GM12878 (cell line): ENCODE data around the gene REEP6. TPM values are rescaled to one million over a fixed set of nuclear protein-coding genes. Genes with fewer than 3 reads are reported as not detected.
"Not testable (repeated sequence)": the region's sequence is repeated elsewhere in the genome, so short reads cannot be mapped to it uniquely, and the experiment has no call there.

ENCODE experiments used
- ATAC-seq: fragments of 200-7000 bp; cut with Tn5 transposase; 3 replicates; pipeline ENCODE4 v1.9.1; 2020; ENCODE audit warnings: mild to moderate bottlenecking, moderate library complexity
- BruUV-seq: library from RNA; stranded (reverse); fragments of 400-500 nt; replicated peaks from 2 replicates; lab custom pipeline; 2021; lab: Mats Ljungman, UMichigan
- CTCF ChIA-PET: fragments of 300-600 bp; sonication (Branson Sonifier 250); formaldehyde crosslinking; extraction: SDS; loops from one replicate; lab custom pipeline; 2021; ENCODE audit warnings: inconsistent platforms; lab: Yijun Ruan, JAX
- POLR2A ChIA-PET: fragments of 350-600 bp; formaldehyde crosslinking; extraction: SDS; loops from one replicate; lab custom pipeline; 2021; ENCODE audit warnings: inconsistent platforms; lab: Charles Lee
- RAD21 ChIA-PET: fragments of 300-600 bp; sonication (Branson Sonifier 250); formaldehyde crosslinking; loops from one replicate; lab custom pipeline; 2023; ENCODE audit warnings: antibody characterized with exemption; ENCODE audit not compliant: unreplicated experiment; lab: Charles Lee
- SMC1A ChIA-PET: fragments of 300-600 bp; sonication (Branson Sonifier 250); formaldehyde crosslinking; loops from one replicate; lab custom pipeline; 2023; ENCODE audit not compliant: unreplicated experiment, uncharacterized antibody; lab: Charles Lee
- DNase-seq: peaks from one replicate; pipeline ENCODE4 v3.0.0-alpha.2; 2011; ENCODE audit warnings: low read depth, low spot score
- FAIRE-seq: peaks from 3 replicates; lab custom pipeline; 2011; peaks lifted over from hg19 to GRCh38; lab: Jason Lieb, UNC
- H2AFZ ChIP-seq: 2 replicates; pipeline ENCODE4 v1.6.0; 2011; ENCODE audit warnings: low read depth, low read length, control low read depth; ENCODE audit not compliant: control insufficient read depth
- H3K27ac ChIP-seq: 2 replicates; pipeline ENCODE4 v1.5.1; 2011; ENCODE audit warnings: control low read depth; ENCODE audit not compliant: control insufficient read depth, insufficient read depth
- H3K27me3 ChIP-seq, 2 experiments: replicated peaks in 1 of 2; 2 replicates each; pipeline versions ENCODE4 v1.6.0 to v1.6.1; 2011; ENCODE audit warnings: low read length in 1 of 2; ENCODE audit not compliant: control insufficient read depth in 2 of 2, insufficient read depth in 2 of 2
- H3K36me3 ChIP-seq, 2 experiments: 2 replicates each; pipeline ENCODE4 v1.5.1; 2011; ENCODE audit warnings: low read length in 1 of 2; ENCODE audit not compliant: control insufficient read depth in 2 of 2, insufficient read depth in 2 of 2
- H3K4me1 ChIP-seq: 2 replicates; pipeline ENCODE4 v1.6.1; 2011; ENCODE audit warnings: mild to moderate bottlenecking, low read length, moderate library complexity, mixed read lengths; ENCODE audit not compliant: control insufficient read depth, insufficient read depth
- H3K4me2 ChIP-seq: 2 replicates; pipeline ENCODE4 v1.6.0; 2011; ENCODE audit warnings: control low read depth; ENCODE audit not compliant: control insufficient read depth, insufficient read depth
- H3K4me3 ChIP-seq: fragments of 200-600 bp; sonication (generic); 2 replicates; pipeline ENCODE4 v1.5.1; 2016
- H3K79me2 ChIP-seq: 2 replicates; pipeline ENCODE4 v1.6.0; 2011; ENCODE audit warnings: low read length; ENCODE audit not compliant: control insufficient read depth, insufficient read depth
- H3K9ac ChIP-seq: 2 replicates; pipeline ENCODE4 v1.8.0; 2011; ENCODE audit warnings: low read length, control low read depth, mixed read lengths; ENCODE audit not compliant: control insufficient read depth, insufficient read depth
- H3K9me3 ChIP-seq: replicated peaks from 3 replicates; pipeline ENCODE4 v1.5.1; 2011; ENCODE audit warnings: mild to moderate bottlenecking, low read length; ENCODE audit not compliant: control insufficient read depth, insufficient read depth
- H4K20me1 ChIP-seq: 2 replicates; pipeline ENCODE4 v1.6.0; 2011; ENCODE audit not compliant: control insufficient read depth, insufficient read depth
- CTCF ChIP-seq, 3 experiments: IDR thresholded peaks in 2 of 3; conservative IDR thresholded peaks in 1 of 3; 2 replicates each; pipeline ENCODE4 v1.5.1; 2011; ENCODE audit warnings: low read depth in 3 of 3, low read length in 3 of 3, mild to moderate bottlenecking in 3 of 3, control low read depth in 2 of 3, moderate library complexity in 2 of 3, inconsistent platforms in 1 of 3, mixed read lengths in 1 of 3; ENCODE audit not compliant: control insufficient read depth in 2 of 3, insufficient read depth in 1 of 3; ENCODE audit errors: extremely low read depth in 1 of 3
- TCF3 ChIP-seq: IDR thresholded peaks from 2 replicates; pipeline ENCODE4 v1.6.1; 2012; ENCODE audit warnings: low read depth, mild to moderate bottlenecking, low read length, borderline replicate concordance; ENCODE audit not compliant: insufficient read depth
- ZNF384 ChIP-seq: IDR thresholded peaks from 2 replicates; pipeline ENCODE4 v1.6.1; 2012; ENCODE audit warnings: low read depth, mild to moderate bottlenecking, low read length, improper control_type of control experiment, borderline replicate concordance
- WGBS: methylation state at CpG from one replicate; pipeline ENCODE4 v1.1.6; 2016; ENCODE audit warnings: low lambda C conversion rate; ENCODE audit not compliant: insufficient replicate concordance, insufficient coverage; ENCODE audit errors: missing lambda C conversion rate; 5-methylcytosine and 5-hydroxymethylcytosine counted together
- in situ Hi-C: fragments of 300-500 bp; cut with MboI; formaldehyde crosslinking; loops from 9 replicates; pipeline ENCODE4 v1.14.3; 2018; ENCODE audit warnings: mixed read lengths
- intact Hi-C: fragments of 100-400 bp; cut with micrococcal nuclease; formaldehyde crosslinking; loops from one replicate; pipeline ENCODE4 v1.14.2; 2022; ENCODE audit not compliant: unreplicated experiment
- polyA plus RNA-seq, 11 experiments: library from polyadenylated mRNA; depleted of rRNA in 4 of 11; unstranded in 6 of 11; stranded (reverse) in 5 of 11; fragments of >200 nt; fragmentation: Nextera tagmentation in 4 of 11; fragmentation: Illumina TruSeq in 1 of 11; extraction: Ambion mirVana in 4 of 11; extraction: Trizol in 1 of 11; gene quantifications; 1 replicate in 1 of 11; 2 replicates in 10 of 11; pipeline versions ENCODE4 v1.2.1 to v1.2.3, GENCODE V29; 2011 to 2016; ENCODE audit warnings: inconsistent platforms in 2 of 11, missing spikeins in 2 of 11, low read depth in 1 of 11
- total RNA-seq, 4 experiments: library from RNA; depleted of rRNA in 3 of 4; stranded (reverse); fragments of >200 nt in 3 of 4; fragmentation: Illumina TruSeq in 1 of 4; extraction: Trizol in 1 of 4; gene quantifications; 2 replicates each; pipeline versions ENCODE4 v1.2.1 to v1.2.3, GENCODE V29; 2013 to 2021

REEP6 gene
- total and polyA plus RNA-seq, 10 of the 15 experiments (the other 5 are each of a cell fraction or from before 2014, with no cell fraction given), result 0.06 to 1.1 (median 0.39) TPM; not detected in 2

- TF ChIP-seq CTCF (IDR thresholded peaks at IDR 0.05 in 2 of 3, conservative IDR thresholded peaks at IDR 0.05 in 1 of 3; ENCODE audit: control insufficient read depth in 2 of 3, extremely low read depth in 1 of 3, insufficient read depth in 1 of 3, low read depth in 3 of 3, low read length in 3 of 3), result no peak
These were observed 16.1 kb upstream of the REEP6 start (continued) for GRCh38 chr19:1474765-1475351.

DNA sequence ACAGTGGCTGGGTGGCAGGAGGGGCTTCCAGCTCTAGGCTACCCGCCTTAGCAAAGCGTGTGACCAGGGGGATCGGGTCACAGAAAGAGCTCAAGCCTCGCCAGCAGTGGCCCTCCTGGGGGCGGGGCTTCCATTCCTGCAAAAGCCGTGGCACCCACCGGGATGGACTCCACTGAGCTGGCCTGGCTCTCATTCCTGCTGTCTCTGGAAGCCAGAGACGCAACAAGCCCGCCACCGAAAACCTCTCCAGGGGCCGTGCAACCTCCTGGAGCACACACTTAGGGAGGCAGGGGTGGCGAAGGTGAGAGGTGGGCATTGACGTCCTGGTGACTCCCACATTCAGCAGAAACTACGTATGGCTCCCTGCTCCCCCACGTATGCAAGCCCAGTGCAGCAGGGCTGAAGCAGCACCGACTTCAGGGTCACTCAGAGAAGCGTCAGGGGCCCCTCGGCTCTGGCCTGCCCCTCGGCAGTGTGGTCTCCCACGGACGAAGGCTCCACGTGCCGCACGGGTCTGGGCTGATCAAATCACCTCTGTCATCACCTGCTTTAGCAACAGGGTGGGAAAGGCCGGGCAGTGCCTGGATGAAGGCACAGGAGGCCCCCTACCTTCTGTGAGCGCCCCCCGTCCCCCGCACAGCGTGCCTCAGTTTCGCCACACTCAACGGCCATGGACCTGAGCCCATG is 15.1 kb upstream of the REEP6 start:
- no peak overlapping the region for H3K9ac ChIP-seq
- H3K4me1 ChIP-seq, result peaks cover 6% of the 10 kb centered on the region
- H3K79me2 ChIP-seq, result peaks cover 8% of the 10 kb centered on the region
- no peaks in the 10 kb centered on the region for H3K36me3 ChIP-seq
- in situ Hi-C loops (no loop called here), intact Hi-C loops (no loop called here)
- 93% methylated on average over 30 of the region's 31 CpGs for WGBS
- H4K20me1 ChIP-seq, result peaks cover 7% of the 10 kb centered on the region
- ATAC-seq, result no peak
- H3K9me3 ChIP-seq, result no peaks in the 10 kb centered on the region
- no peak overlapping the region for H2AFZ ChIP-seq
- ChIA-PET CTCF (interaction anchor here (1.2 kb wide), 1 partner anchor 26 kb away, joined by 3 read pairs; no protein-coding TSS in a partner anchor), SMC1A (no interaction called here), RAD21 (no interaction called here), POLR2A (no interaction called here)
- no peak overlapping the region for H3K27ac ChIP-seq
- no peak overlapping the region for H3K4me3 ChIP-seq
- DNase-seq, result no peak
- 0 out of 2 replicates have a peak, but pooled peaks have one; percentile 6 for TF ChIP-seq TCF3
- TF ChIP-seq ZNF384, result no peak
- H3K4me2 ChIP-seq, result no peak overlapping the region
- BruUV-seq, result no TSS peak
- H3K27me3 ChIP-seq, result peaks cover under 1 to 11% of the 10 kb centered on the region in 2 experiments
- no peak for FAIRE-seq

- H2AFZ ChIP-seq, H3K27ac ChIP-seq, SMC1A ChIA-PET, H3K79me2 ChIP-seq, H3K27me3 ChIP-seq, BruUV-seq, H3K36me3 ChIP-seq, intact Hi-C loops, FAIRE-seq, RAD21 ChIA-PET, in situ Hi-C loops, H3K9me3 ChIP-seq, H3K9ac ChIP-seq, ATAC-seq, DNase-seq, H3K4me1 ChIP-seq, H3K4me2 ChIP-seq, H4K20me1 ChIP-seq: not testable (repeated sequence)
- H3K4me3 ChIP-seq, result 0 out of 2 replicates have a peak overlapping the region, but pooled peaks have one; percentile 2
- WGBS, result 88% methylated on average over 8 of the region's 9 CpGs
- POLR2A ChIA-PET, result interaction anchor here (0.6 to 0.8 kb wide), 2 partner anchors 14 to 61 kb away, joined by 3 read pairs; partner anchors contain the start of gene REEP6
- CTCF ChIA-PET, result interaction anchor here (0.8 to 1.0 kb wide), 2 partner anchors 26 to 32 kb away, joined by 3 to 4 read pairs; no protein-coding TSS in a partner anchor
These were observed 13.9 kb upstream of the REEP6 start for GRCh38 chr19:1477056-1477455.
